ENCODE measurements around the gene EZH1. TPM values are rescaled to one million over a fixed set of nuclear protein-coding genes. Genes with fewer than 3 reads are reported as not detected.
A peak's percentile ranks its signal among the peaks of the same experiment; 100 is the strongest.

Gene EZH1
- total RNA-seq, 6 experiments from 2014 or later, result 18.3 to 21.2 (median 19.2) TPM

DNA sequence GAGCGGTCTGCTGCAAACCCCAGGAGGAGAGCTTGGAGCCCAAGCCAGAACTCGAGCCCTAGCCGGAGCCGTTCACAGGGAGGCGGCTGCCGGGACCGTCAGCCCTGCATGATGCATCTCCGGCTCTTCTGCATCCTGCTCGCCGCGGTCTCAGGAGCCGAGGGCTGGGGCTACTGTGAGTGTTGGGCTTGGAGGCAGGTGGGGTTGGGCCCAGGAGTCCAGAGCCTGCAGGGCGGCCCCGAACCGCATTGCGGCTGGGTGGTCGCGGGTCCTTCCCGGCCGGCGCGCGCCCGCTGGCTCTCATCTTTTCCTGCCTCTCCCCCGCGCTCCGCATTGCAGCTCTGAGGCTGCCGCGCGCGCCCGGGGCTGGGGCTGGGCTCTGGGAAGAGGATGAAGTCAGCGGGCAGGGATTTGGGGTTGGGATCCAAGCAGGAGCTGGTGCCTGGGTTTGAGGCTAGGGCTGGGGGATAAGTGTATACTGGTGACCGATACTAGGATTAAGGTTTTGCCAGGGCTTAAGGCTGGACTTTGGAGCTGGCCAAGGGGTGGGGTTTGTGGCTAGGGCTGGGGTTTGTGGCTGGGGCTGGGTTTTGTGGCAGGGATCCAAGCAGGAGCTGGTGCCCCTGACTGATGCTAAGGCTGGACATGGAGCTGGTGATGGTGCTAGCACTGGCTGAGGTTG is 62.0 kb downstream of the EZH1 start:
- TF ChIP-seq, protein P1, sequence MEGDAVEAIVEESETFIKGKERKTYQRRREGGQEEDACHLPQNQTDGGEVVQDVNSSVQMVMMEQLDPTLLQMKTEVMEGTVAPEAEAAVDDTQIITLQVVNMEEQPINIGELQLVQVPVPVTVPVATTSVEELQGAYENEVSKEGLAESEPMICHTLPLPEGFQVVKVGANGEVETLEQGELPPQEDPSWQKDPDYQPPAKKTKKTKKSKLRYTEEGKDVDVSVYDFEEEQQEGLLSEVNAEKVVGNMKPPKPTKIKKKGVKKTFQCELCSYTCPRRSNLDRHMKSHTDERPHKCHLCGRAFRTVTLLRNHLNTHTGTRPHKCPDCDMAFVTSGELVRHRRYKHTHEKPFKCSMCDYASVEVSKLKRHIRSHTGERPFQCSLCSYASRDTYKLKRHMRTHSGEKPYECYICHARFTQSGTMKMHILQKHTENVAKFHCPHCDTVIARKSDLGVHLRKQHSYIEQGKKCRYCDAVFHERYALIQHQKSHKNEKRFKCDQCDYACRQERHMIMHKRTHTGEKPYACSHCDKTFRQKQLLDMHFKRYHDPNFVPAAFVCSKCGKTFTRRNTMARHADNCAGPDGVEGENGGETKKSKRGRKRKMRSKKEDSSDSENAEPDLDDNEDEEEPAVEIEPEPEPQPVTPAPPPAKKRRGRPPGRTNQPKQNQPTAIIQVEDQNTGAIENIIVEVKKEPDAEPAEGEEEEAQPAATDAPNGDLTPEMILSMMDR (IDR thresholded peaks at IDR 0.05), result no peak
- Mint-ChIP-seq H3K36me3 (ENCODE audit: low read depth) (peaks cover 22% of the 10 kb centered on the region), H3K4me3 (peak overlapping the region; percentile 94), H3K4me1 (ENCODE audit: low read depth) (peaks cover 45% of the 10 kb centered on the region), H3K9me3 (no peaks in the 10 kb centered on the region), H3K27ac (peak overlapping the region; percentile 94), H3K27me3 (ENCODE audit: insufficient read depth) (peaks cover 8% of the 10 kb centered on the region)
- DNase-seq, result peak; percentile 53

DNA sequence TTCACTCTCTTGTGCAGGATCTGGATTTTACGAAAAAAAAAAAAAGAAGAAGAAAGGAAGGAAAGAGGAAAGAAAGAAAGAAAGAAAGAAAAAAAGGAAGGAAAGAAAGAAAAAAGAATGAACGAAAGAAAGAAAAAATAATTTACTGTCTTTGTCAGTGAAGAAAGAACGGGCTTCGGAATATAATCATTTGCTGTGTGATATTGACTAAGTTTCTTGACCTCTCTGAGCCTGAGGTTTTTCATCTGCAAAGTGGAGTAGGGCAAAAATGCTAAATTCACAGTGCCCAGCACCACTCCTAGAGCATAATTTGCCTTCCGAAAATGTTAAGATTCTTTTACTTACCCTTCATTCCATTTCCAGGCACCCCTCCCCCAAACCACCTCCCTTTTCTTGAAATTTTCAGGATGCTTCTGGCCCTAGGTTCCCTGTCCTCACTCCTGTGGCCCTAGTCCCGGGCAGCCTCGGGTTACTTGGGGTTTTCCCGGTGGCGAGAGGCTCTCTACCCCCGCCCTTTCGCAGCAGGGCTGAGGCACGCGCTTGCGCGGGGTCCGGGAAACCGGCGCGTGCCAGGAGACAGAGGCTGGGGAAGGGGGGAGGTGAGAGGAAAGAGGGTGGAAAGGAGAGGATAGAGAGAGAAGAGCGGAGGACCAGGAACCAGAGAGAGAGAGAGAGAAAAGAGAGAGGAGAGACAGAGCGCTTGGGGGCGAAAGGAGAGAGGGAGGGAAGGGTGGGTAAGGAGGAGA is 62.7 kb downstream of the EZH1 start, which contains the start of gene CNTNAP1:
Gene CNTNAP1, plus strand, starts transcription at position 556 of the 746 bp plus-strand sequence. CDS start 299 bp downstream, outside the sequence.
- peak; percentile 59 for DNase-seq
- peak within 1 kb of the TSS; percentile 94 for H3K27ac Mint-ChIP-seq
- no peaks in the 10 kb centered on the region for H3K9me3 Mint-ChIP-seq
- peaks cover 19% of the 10 kb centered on the region for H3K36me3 Mint-ChIP-seq (ENCODE audit: low read depth)
- peaks cover 52% of the 10 kb centered on the region for H3K4me1 Mint-ChIP-seq (ENCODE audit: low read depth)
- H3K4me3 Mint-ChIP-seq, result peak within 1 kb of the TSS; percentile 94
- TF ChIP-seq, protein P1 (IDR thresholded peaks at IDR 0.05), result no peak
- H3K27me3 Mint-ChIP-seq (ENCODE audit: insufficient read depth), result peaks cover 8% of the 10 kb centered on the region

DNA sequence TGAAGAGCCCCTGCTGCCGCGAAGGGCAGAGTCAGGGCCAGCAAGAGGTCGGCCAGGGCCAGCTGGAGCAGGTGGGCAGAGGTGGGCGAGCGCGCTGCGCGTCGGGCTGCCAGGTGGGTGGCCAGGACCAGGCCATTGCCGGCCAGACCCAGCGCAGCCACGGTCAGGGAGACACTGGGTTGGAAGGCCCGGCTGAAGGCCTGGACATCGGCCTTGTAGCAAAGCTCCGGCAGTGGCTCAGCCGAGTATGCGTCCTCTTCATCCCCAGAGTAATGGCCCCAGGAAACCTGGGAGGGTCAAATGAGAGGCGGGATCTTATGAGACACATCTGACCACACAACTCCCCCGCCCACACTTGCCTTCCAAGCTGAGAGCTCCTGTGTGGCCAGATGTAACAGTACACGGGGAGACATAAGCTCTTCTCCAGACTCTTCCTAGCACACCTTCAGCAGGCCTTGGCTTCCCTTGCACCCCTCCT is 64.5 kb downstream of the EZH1 start:
- H3K27me3 Mint-ChIP-seq (ENCODE audit: insufficient read depth), result peaks cover 8% of the 10 kb centered on the region
- peak overlapping the region; percentile 89 for H3K27ac Mint-ChIP-seq

DNA sequence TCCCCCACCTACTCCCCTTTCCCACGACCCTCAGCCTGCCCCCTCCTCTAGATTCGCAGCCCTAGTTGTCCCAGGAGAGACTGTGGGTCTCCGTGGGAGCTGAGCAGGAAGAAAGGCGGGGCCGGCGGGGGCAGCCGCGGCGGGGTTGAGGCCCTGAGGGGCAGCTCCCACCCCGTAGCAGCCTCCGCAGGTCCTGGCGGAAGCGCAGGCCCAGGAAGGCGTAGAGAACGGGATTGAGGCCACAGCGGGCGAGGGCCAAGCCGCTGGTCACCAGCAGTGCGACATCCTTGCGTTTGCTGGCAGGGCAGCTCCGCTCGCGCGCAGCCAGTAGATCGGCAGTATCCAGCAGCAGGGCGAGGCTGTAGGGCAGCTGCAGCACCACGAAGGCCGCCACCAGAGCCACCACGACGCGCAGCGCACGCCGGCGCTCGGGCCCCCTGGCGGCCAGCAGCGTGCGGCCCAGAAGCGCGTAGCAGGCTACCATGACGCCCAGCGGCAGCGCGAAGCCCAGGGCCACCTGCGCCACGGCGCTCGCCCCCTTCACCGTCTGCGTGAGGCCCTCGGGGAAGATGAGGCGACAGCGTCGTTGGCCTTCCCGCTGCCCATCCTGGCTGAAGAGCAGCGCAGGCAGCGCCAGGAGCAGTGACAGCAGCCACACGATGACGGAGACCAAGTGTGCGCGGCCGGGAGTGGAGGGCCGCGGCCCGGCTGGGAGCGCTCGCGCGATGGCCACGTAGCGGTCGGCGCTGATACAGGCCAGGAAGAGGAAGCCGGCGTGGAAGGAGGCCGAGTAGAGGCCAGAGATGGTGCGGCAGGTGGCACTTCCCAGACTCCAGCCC is 65.1 kb downstream of the EZH1 start:
- H3K27ac Mint-ChIP-seq, result peak overlapping the region; percentile 89
- DNase-seq, result peak; percentile 76
- peak overlapping the region; percentile 86 for H3K4me3 Mint-ChIP-seq
- peaks cover 5% of the 10 kb centered on the region; the same call in 1 of the 2 replicates for H3K36me3 Mint-ChIP-seq (ENCODE audit: low read depth)
- peaks cover 55% of the 10 kb centered on the region for H3K4me1 Mint-ChIP-seq (ENCODE audit: low read depth)
- H3K27me3 Mint-ChIP-seq (ENCODE audit: insufficient read depth), result peaks cover 8% of the 10 kb centered on the region
- TF ChIP-seq, protein P1 (IDR thresholded peaks at IDR 0.05), result peak; percentile 94
- H3K9me3 Mint-ChIP-seq, result no peaks in the 10 kb centered on the region

More for the DNA sequence above, 64.5 kb downstream of the EZH1 start:
- peaks cover 52% of the 10 kb centered on the region for H3K4me1 Mint-ChIP-seq (ENCODE audit: low read depth)
- no peaks in the 10 kb centered on the region for H3K9me3 Mint-ChIP-seq
- TF ChIP-seq, protein P1 (IDR thresholded peaks at IDR 0.05), result no peak
- H3K4me3 Mint-ChIP-seq, result peak overlapping the region; percentile 86
- DNase-seq, result peak; percentile 11
- H3K36me3 Mint-ChIP-seq (ENCODE audit: low read depth), result peaks cover 9% of the 10 kb centered on the region

DNA sequence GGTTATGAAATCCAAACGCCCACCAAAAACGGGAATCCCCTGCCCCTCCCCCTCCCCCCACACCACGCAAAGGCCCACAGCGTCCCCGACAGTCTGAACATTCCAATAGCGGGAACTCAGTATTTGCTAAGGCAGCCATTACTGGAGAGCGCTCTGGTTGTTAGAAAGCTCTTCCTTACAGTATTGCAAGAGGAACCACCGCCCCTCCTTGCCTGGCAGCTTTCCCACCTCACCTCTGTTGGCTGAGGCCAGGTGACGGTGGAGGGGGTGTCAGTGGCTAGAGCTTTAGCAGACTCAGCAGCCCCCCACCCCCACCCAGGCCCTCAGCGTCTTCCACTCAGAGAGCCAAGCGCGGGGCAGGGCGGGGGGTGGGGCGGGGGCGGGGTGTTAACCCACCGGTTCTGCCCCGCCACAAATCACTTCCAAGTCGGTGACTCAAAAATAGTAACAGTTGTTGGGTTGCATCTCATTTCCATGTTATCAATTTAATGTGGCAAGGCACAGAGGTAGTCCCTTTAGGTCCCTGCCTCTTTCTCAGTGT is 65.8 kb downstream of the EZH1 start:
- peak overlapping the region; percentile 89 for H3K27ac Mint-ChIP-seq
- peaks cover 62% of the 10 kb centered on the region for H3K4me1 Mint-ChIP-seq (ENCODE audit: low read depth)
- peak overlapping the region; percentile 86 for H3K4me3 Mint-ChIP-seq
- TF ChIP-seq, protein P1 (IDR thresholded peaks at IDR 0.05), result no peak
- H3K27me3 Mint-ChIP-seq (ENCODE audit: insufficient read depth), result peaks cover 8% of the 10 kb centered on the region
- H3K36me3 Mint-ChIP-seq (ENCODE audit: low read depth), result no peaks in the 10 kb centered on the region
- no peaks in the 10 kb centered on the region for H3K9me3 Mint-ChIP-seq
- DNase-seq, result no peak

Data from HFFc6 (cell line).